ENCODE results near the gene TGFBR3.

TGFBR3 gene

GRCh38 chr1:91635763-91636162 is 250.2 kb downstream of the TGFBR3 start:
- DNase-seq (ENCODE audit: low spot score), result no peak

- DNase-seq (ENCODE audit: low spot score), result no peak
Observed at GRCh38 chr1:91633438-91633837, 252.5 kb downstream of the TGFBR3 start.

GRCh38 chr1:91631718-91632330 is 254.1 kb downstream of the TGFBR3 start:
- no peak for DNase-seq (ENCODE audit: low spot score)

- no peak for DNase-seq (ENCODE audit: low spot score)
Observed at GRCh38 chr1:91630803-91631202, 255.1 kb downstream of the TGFBR3 start.
